ENCODE data around the gene KIF22. TPM values are rescaled to one million over a fixed set of nuclear protein-coding genes. Genes with fewer than 3 reads are reported as not detected.

Gene KIF22
- total and polyA plus RNA-seq, 2 experiments from 2014 or later, result 59.5 to 121 TPM

GRCh38 chr16:29848420-29849297 is 58.1 kb downstream of the KIF22 start:
- peak; percentile 89 for TF ChIP-seq CTCF (IDR thresholded peaks at IDR 0.05; ENCODE audit: low read depth, low read length)
- peak; percentile 68 to 74 for DNase-seq (ENCODE audit: low read depth in 1 of 2, low spot score in 1 of 2)

DNA sequence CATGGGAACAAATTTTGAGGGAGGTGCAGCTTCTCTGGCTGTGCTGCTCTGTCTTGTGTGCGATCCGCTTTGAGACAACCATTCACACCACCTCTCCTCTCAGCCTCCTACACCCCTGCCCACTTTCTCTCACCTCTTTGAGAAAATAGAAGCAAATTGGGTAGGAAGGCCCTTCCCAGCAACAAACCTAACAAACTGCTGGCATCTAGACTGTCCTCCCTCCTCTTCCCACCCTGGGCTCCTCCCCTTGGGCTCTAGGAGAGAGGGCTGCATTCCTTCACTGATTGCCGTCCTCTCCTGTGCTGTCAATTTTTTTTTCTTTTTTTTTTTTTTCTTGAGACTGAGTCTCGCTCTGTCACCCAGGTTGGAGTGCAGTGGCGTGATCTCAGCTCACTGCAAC is 59.0 kb downstream of the KIF22 start:
- TF ChIP-seq CTCF (IDR thresholded peaks at IDR 0.05; ENCODE audit: low read depth, low read length), result no peak
- Histone ChIP-seq H3K27me3 (no peaks in the 10 kb centered on the region), H3K9me3 (ENCODE audit: low read depth) (no peaks in the 10 kb centered on the region), H3K36me3 (no peaks in the 10 kb centered on the region), H3K27ac (peak overlapping the region; percentile 80), H3K4me1 (ENCODE audit: low read depth) (peaks cover 9% of the 10 kb centered on the region), H3K4me3 (no peak overlapping the region)
- DNase-seq (ENCODE audit: low read depth in 1 of 2, low spot score in 1 of 2), result peak in 1 of 2 donors; percentile 68

More at GRCh38 chr16:29848420-29849297, 58.1 kb downstream of the KIF22 start:
- H3K27ac ChIP-seq, result peak overlapping the region; percentile 80
- H3K4me1 ChIP-seq (ENCODE audit: low read depth), result peaks cover 9% of the 10 kb centered on the region
- H3K36me3 ChIP-seq, result no peaks in the 10 kb centered on the region
- H3K9me3 ChIP-seq (ENCODE audit: low read depth), result no peaks in the 10 kb centered on the region
- no peak overlapping the region for H3K4me3 ChIP-seq
- H3K27me3 ChIP-seq, result no peaks in the 10 kb centered on the region

DNA sequence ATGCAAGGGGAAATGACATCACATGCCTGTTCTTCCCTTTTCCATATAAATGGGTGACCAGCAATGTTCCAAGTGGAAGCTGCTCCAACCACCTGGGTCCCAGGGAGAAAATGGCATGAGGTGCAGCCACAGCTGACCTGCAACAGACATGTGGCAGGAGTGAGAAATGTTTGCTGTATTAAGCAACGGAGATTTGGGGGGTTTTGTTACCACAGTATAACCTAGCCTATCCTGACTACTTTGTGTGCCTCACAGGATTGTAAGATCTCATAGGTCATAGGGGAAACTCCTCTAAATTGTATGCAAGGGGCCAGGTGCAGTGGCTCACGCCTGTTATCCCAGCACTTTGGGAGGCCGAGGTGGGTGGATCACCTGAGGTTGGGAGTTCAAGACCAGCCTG is 60.4 kb downstream of the KIF22 start:
- Histone ChIP-seq H3K27me3 (no peaks in the 10 kb centered on the region), H3K27ac (no peak overlapping the region), H3K9me3 (ENCODE audit: low read depth) (no peaks in the 10 kb centered on the region), H3K4me3 (no peak overlapping the region), H3K36me3 (no peaks in the 10 kb centered on the region), H3K4me1 (ENCODE audit: low read depth) (peaks cover 16% of the 10 kb centered on the region)
- no peak for DNase-seq (ENCODE audit: low read depth in 1 of 2, low spot score in 1 of 2)
- no peak for TF ChIP-seq CTCF (IDR thresholded peaks at IDR 0.05; ENCODE audit: low read depth, low read length)

DNA sequence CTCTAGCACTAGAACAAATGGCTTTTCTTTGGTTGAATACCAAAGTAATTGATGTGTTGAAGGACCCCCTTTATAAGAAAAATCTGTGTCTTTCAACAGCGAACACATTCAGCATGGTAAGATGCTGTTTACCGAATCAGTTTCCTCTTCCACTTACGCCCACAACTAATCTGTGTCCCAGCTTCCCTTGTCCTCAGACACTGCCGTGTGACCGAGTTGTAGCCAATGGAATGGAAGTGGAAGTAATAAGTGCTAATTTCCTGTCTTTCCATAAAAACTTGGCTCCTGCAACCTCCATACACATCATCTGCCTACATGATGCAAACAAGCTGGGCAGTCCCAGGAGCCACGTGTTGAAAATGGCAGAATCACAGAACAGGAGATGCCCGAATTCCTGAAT is 62.1 kb downstream of the KIF22 start:
- Histone ChIP-seq H3K27me3 (no peaks in the 10 kb centered on the region), H3K4me3 (no peak overlapping the region), H3K27ac (no peak overlapping the region), H3K9me3 (ENCODE audit: low read depth) (no peaks in the 10 kb centered on the region), H3K4me1 (ENCODE audit: low read depth) (peaks cover 19% of the 10 kb centered on the region), H3K36me3 (no peaks in the 10 kb centered on the region)
- TF ChIP-seq CTCF (IDR thresholded peaks at IDR 0.05; ENCODE audit: low read depth, low read length), result no peak
- peak in 1 of 2 donors; percentile 90 for DNase-seq (ENCODE audit: low read depth in 1 of 2, low spot score in 1 of 2)

- Histone ChIP-seq H3K27me3 (no peaks in the 10 kb centered on the region), H3K4me1 (ENCODE audit: low read depth) (peaks cover 13% of the 10 kb centered on the region), H3K4me3 (no peak overlapping the region), H3K27ac (peak overlapping the region; percentile 75), H3K36me3 (peaks cover 5% of the 10 kb centered on the region), H3K9me3 (ENCODE audit: low read depth) (no peaks in the 10 kb centered on the region)
- no peak for DNase-seq (ENCODE audit: low read depth in 1 of 2, low spot score in 1 of 2)
- TF ChIP-seq CTCF (IDR thresholded peaks at IDR 0.05; ENCODE audit: low read depth, low read length), result no peak
These were observed 64.1 kb downstream of the KIF22 start for GRCh38 chr16:29854520-29855100.

Other genes with a start within 250 kb of the KIF22 start
- gene SPN, start 127.5 kb upstream of the KIF22 start, total RNA-seq, result 0.60 and 1.5 TPM in 2 replicates
- 0.85 and 1.1 TPM in 2 replicates for gene SPN, start 127.5 kb upstream of the KIF22 start, polyA plus RNA-seq
- gene QPRT, start 111.6 kb upstream of the KIF22 start, total RNA-seq, result 223 and 268 TPM in 2 replicates
- gene QPRT, start 111.6 kb upstream of the KIF22 start, polyA plus RNA-seq, result 213 and 266 TPM in 2 replicates
- gene C16orf54, start 44.8 kb upstream of the KIF22 start, total RNA-seq, result not detected in 2 replicates
- not detected in 2 replicates for gene C16orf54, start 44.8 kb upstream of the KIF22 start, polyA plus RNA-seq
- gene ZG16, start 12.5 kb upstream of the KIF22 start, total RNA-seq, result not detected in 2 replicates
- not detected in 2 replicates for gene ZG16, start 12.5 kb upstream of the KIF22 start, polyA plus RNA-seq
- gene MAZ, start 15.8 kb downstream of the KIF22 start, total RNA-seq, result 310 and 370 TPM in 2 replicates
- gene MAZ, start 15.8 kb downstream of the KIF22 start, polyA plus RNA-seq, result 186 and 257 TPM in 2 replicates
- 17.9 and 19.7 TPM in 2 replicates for gene PRRT2, start 21.4 kb downstream of the KIF22 start, total RNA-seq
- gene PRRT2, start 21.4 kb downstream of the KIF22 start, polyA plus RNA-seq, result 19.3 and 19.8 TPM in 2 replicates
- gene PAGR1, start 25.4 kb downstream of the KIF22 start, total RNA-seq, result 113 and 120 TPM in 2 replicates
- 106 and 113 TPM in 2 replicates for gene PAGR1, start 25.4 kb downstream of the KIF22 start, polyA plus RNA-seq
- gene MVP, start 29.7 kb downstream of the KIF22 start, total RNA-seq, result 8.9 and 25.0 TPM in 2 replicates
- 9.3 and 21.2 TPM in 2 replicates for gene MVP, start 29.7 kb downstream of the KIF22 start, polyA plus RNA-seq
- gene CDIPT, start 72.5 kb downstream of the KIF22 start, total RNA-seq, result 138 and 139 TPM in 2 replicates
- 144 TPM in 2 replicates for gene CDIPT, start 72.5 kb downstream of the KIF22 start, polyA plus RNA-seq
- gene SEZ6L2, start 108.8 kb downstream of the KIF22 start, total RNA-seq, result 13.9 and 21.1 TPM in 2 replicates
- gene SEZ6L2, start 108.8 kb downstream of the KIF22 start, polyA plus RNA-seq, result 5.8 and 10.3 TPM in 2 replicates
- gene ASPHD1, start 109.7 kb downstream of the KIF22 start, total RNA-seq, result 1.8 and 3.9 TPM in 2 replicates
- 1.8 and 2.3 TPM in 2 replicates for gene ASPHD1, start 109.7 kb downstream of the KIF22 start, polyA plus RNA-seq
- 17.6 and 22.1 TPM in 2 replicates for gene KCTD13, start 135.5 kb downstream of the KIF22 start, total RNA-seq
- gene KCTD13, start 135.5 kb downstream of the KIF22 start, polyA plus RNA-seq, result 22.3 and 23.3 TPM in 2 replicates
- gene TMEM219, start 171.3 kb downstream of the KIF22 start, total RNA-seq, result 73.7 and 110 TPM in 2 replicates
- gene TMEM219, start 171.3 kb downstream of the KIF22 start, polyA plus RNA-seq, result 109 and 156 TPM in 2 replicates
- 69.4 and 70.9 TPM in 2 replicates for gene TAOK2, start 183.1 kb downstream of the KIF22 start, total RNA-seq
- 25.8 and 36.2 TPM in 2 replicates for gene TAOK2, start 183.1 kb downstream of the KIF22 start, polyA plus RNA-seq
- 22.2 and 25.6 TPM in 2 replicates for gene HIRIP3, start 204.9 kb downstream of the KIF22 start, total RNA-seq
- 26.7 and 32.5 TPM in 2 replicates for gene HIRIP3, start 204.9 kb downstream of the KIF22 start, polyA plus RNA-seq
- 83.7 and 167 TPM in 2 replicates for gene INO80E, start 205.5 kb downstream of the KIF22 start, total RNA-seq
- 17.1 and 19.0 TPM in 2 replicates for gene INO80E, start 205.5 kb downstream of the KIF22 start, polyA plus RNA-seq
- 1.6 and 7.2 TPM in 2 replicates for gene DOC2A, start 220.3 kb downstream of the KIF22 start, total RNA-seq
- 3.3 and 6.9 TPM in 2 replicates for gene DOC2A, start 220.3 kb downstream of the KIF22 start, polyA plus RNA-seq
- not detected in 2 replicates for gene C16orf92, start 232.4 kb downstream of the KIF22 start, total RNA-seq
- not detected in 2 replicates for gene C16orf92, start 232.4 kb downstream of the KIF22 start, polyA plus RNA-seq
- 0.21 and 0.36 TPM in 2 replicates for gene TLCD3B, start 240.5 kb downstream of the KIF22 start, total RNA-seq
- not detected in 2 replicates for gene TLCD3B, start 240.5 kb downstream of the KIF22 start, polyA plus RNA-seq

Data from cardiac muscle cell (in vitro differentiated cells and primary cell).